Spinal cord (tissue), 10 donors: Measurements from ENCODE around the gene C6orf120. TPM values are rescaled to one million over a fixed set of nuclear protein-coding genes. Genes with fewer than 3 reads are reported as not detected.

Experiments used
- DNase-seq, 6 donors: peaks; one replicate each; pipeline versions ENCODE4 v3.0.0 to v3.0.0-alpha.2; 2013 to 2015; ENCODE audit warnings: low spot score in 6 of 6, low read depth in 4 of 6
- H3K27ac ChIP-seq: one replicate; pipeline ENCODE4 v1.5.1; 2013; ENCODE audit warnings: low read depth, low read length, control low read depth
- H3K27me3 ChIP-seq: one replicate; pipeline ENCODE4 v1.6.1; 2013; ENCODE audit warnings: low read length; ENCODE audit not compliant: control insufficient read depth, insufficient read depth
- H3K36me3 ChIP-seq: one replicate; pipeline ENCODE4 v1.6.1; 2013; ENCODE audit warnings: low read length; ENCODE audit not compliant: control insufficient read depth, insufficient read depth
- H3K4me1 ChIP-seq: one replicate; pipeline ENCODE4 v1.6.1; 2013; ENCODE audit warnings: low read length; ENCODE audit not compliant: control insufficient read depth, insufficient read depth
- H3K4me3 ChIP-seq: one replicate; pipeline ENCODE4 v1.5.1; 2013; ENCODE audit warnings: low read depth, low read length, control low read depth
- H3K9me3 ChIP-seq: one replicate; pipeline ENCODE4 v1.6.1; 2013; ENCODE audit warnings: low read length; ENCODE audit not compliant: control insufficient read depth, insufficient read depth
- WGBS: methylation state at CpG from one replicate; pipeline ENCODE4 v1.1.5; 2013; ENCODE audit warnings: missing lambda C conversion rate; ENCODE audit not compliant: insufficient coverage; 5-methylcytosine and 5-hydroxymethylcytosine counted together
- polyA plus RNA-seq, 2 donors: library from polyadenylated mRNA; unstranded; fragments of 120-200 nt; gene quantifications; one replicate each; pipeline ENCODE4 v1.2.1, GENCODE V29; 2013; ENCODE audit not compliant: insufficient read length in 2 of 2
- total RNA-seq, 2 donors: library from RNA; depleted of rRNA in 1 of 2; stranded (reverse); fragments of 120-200 nt in 1 of 2; fragments of >200 nt in 1 of 2; gene quantifications; one replicate each; pipeline versions ENCODE4 v1.2.3 to v1.2.4, GENCODE V29; 2013 to 2014
- donor health status: healthy.

Gene C6orf120
- total and polyA plus RNA-seq, 4 donors, result 23.6 to 37.6 (median 30.7) TPM

DNA sequence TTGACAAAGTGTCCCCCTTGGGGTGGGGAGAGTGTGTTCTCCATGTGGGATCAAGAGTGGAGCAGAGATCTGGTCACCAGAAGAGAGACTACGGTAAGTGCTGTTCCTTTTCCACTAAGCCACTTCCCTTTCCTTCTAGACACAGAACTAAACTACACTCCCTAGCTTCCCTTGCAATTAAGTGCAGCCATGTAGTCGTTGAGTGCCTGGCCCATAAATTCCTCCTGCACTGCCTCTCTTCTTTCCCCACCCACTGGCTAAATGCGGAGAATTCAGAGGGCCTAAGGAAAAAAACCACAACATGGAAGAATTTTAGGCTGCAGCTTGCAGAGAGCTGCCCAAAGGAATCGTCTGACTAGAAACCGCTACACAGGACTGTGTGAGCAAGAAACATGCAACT lies 1.6 kb upstream of the C6orf120 start:
- 0% methylated on average over 1 of the region's 5 CpGs for WGBS
- Histone ChIP-seq H3K27me3 (no peaks in the 10 kb centered on the region), H3K36me3 (peaks cover 12% of the 10 kb centered on the region), H3K4me1 (peaks cover 11% of the 10 kb centered on the region), H3K4me3 (no peak overlapping the region), H3K27ac (no peak overlapping the region), H3K9me3 (no peaks in the 10 kb centered on the region)
- no peak for DNase-seq

DNA sequence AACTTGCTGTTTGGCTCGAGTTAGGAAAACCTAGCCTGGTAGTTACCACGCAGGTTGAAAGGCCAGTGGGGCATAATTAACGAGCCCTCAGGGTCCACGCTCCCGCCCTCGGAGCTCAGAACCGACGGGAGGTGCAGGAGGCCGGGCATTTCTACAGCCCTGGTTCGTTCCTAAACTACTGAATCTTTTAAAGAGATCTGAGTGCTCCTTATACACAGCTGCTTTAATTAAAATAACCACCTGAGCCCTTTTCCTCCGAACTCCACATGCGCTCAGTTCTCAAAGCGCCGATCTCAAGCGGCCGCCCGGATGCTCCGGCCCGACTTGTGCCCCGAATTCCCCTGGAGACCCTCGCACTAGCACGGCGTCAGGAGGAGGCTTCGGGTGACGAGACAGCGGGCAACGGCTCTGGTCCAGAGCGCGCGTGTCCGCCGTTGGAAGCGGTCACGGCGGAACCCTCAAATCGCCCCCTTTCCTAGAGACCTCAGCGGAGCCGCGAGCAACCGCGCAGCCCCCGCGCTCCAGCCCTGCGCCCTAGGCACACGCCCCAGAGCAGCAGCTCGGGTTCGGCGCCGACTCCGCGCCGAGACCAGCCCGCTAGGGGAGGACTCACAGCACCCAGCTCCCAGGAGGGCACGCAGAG lies 494 bp upstream of the C6orf120 start:
- under 1% methylated on average over 54 of the region's 54 CpGs for WGBS
- Histone ChIP-seq H3K4me3 (peak overlapping the region; percentile 84), H3K4me1 (peaks cover 11% of the 10 kb centered on the region), H3K9me3 (no peaks in the 10 kb centered on the region), H3K27me3 (no peaks in the 10 kb centered on the region), H3K36me3 (peaks cover 12% of the 10 kb centered on the region), H3K27ac (peak overlapping the region; percentile 86)
- DNase-seq, result no peak

DNA sequence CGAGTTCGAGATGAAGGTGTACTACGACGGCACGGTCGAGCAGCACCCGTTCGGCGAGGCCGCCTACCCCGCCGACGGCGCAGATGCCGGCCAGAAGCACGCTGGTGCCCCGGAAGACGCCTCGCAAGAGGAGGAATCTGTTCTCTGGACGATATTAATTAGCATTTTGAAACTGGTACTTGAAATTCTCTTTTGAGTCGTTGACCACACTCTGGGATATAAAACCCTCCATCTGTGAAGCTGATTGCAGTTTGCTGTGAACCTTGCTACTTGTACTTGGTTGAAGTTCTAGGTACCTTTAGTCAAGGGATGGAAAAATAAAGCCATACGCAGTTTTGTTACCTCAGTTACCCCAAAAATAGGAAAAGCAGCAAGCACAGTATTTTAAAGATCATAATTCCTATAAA lies 917 bp downstream of the C6orf120 start:
- H3K9me3 ChIP-seq, result no peaks in the 10 kb centered on the region
- H3K27ac ChIP-seq, result peak overlapping the region; percentile 86
- no peak for DNase-seq
- H3K4me3 ChIP-seq, result peak overlapping the region; percentile 84
- peaks cover 11% of the 10 kb centered on the region for H3K4me1 ChIP-seq
- under 1% methylated on average over 19 of the region's 22 CpGs for WGBS
- H3K27me3 ChIP-seq, result no peaks in the 10 kb centered on the region
- peaks cover 12% of the 10 kb centered on the region for H3K36me3 ChIP-seq

DNA sequence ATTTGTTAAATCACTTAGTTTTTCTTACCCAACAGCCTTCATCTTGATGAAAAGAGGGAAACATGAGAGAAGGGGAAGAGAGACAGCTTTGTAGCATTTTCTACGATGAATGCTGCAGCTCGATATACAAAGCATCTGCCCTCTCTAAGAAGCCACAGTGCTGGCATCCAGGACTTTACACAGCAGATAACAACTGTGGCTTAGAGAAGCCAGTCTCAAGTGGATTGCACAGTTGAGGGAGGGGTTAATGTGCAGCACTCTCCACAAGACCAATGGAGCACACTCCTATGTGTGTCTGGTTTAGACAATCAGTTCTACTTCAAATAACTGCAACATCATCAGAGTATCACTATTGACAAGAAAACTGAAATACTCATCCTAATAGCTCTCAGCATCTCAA lies 5.8 kb downstream of the C6orf120 start:
- Histone ChIP-seq H3K4me3 (no peak overlapping the region), H3K27ac (no peak overlapping the region), H3K36me3 (peaks cover under 1% of the 10 kb centered on the region), H3K27me3 (no peaks in the 10 kb centered on the region), H3K9me3 (no peaks in the 10 kb centered on the region), H3K4me1 (peaks cover 2% of the 10 kb centered on the region)
- no CpG with 5 or more reads among the region's 2 CpGs for WGBS
- DNase-seq, result peak in 1 of 6 donors; percentile 26

DNA sequence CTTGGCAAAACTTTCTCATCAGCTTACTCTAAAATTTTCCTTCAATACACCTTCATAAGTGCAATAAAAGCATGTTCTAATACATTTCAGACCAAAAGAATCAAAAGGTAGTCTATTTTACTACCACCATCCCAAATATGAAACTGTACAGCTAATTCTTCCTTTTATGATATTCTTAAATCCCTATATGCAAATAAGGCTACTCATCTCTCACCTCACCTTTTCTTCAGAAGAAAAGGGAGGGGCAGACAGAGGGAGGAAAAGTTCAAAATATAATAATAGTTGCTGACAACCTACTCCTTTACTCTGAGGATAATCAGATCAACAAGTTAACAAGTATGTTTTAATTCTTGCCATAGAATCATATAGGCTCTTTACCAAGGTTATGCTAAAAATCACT lies 7.4 kb downstream of the C6orf120 start:
- Histone ChIP-seq H3K4me1 (no peaks in the 10 kb centered on the region), H3K27me3 (no peaks in the 10 kb centered on the region), H3K9me3 (no peaks in the 10 kb centered on the region), H3K27ac (no peak overlapping the region), H3K4me3 (no peak overlapping the region), H3K36me3 (peaks cover 12% of the 10 kb centered on the region)
- DNase-seq, result no peak

DNA sequence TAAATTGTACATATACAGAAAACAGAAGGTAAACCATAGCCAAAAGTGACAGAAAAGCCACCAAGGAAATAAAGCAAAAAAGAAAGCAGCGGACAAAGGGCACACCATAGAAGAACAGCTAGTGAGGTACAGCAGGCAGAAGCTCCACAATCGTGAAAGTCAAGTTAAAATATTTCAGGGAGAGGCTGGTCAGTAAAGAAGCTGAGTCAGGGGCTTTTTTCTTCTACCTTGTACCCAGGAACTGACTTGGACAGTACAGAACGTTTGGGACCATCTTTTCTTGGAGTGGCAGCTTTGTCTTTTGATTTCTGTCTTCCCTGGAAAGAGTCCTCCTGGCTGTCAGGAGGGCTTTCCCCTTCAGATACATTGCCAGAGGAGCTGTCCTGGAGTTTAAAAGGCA lies 8.1 kb downstream of the C6orf120 start:
- WGBS, result 80% methylated on average over 2 of the region's 3 CpGs
- H3K9me3 ChIP-seq, result no peaks in the 10 kb centered on the region
- H3K27me3 ChIP-seq, result no peaks in the 10 kb centered on the region
- DNase-seq, result no peak
- H3K27ac ChIP-seq, result no peak overlapping the region
- no peak overlapping the region for H3K4me3 ChIP-seq
- peaks cover 18% of the 10 kb centered on the region for H3K36me3 ChIP-seq
- no peaks in the 10 kb centered on the region for H3K4me1 ChIP-seq

DNA sequence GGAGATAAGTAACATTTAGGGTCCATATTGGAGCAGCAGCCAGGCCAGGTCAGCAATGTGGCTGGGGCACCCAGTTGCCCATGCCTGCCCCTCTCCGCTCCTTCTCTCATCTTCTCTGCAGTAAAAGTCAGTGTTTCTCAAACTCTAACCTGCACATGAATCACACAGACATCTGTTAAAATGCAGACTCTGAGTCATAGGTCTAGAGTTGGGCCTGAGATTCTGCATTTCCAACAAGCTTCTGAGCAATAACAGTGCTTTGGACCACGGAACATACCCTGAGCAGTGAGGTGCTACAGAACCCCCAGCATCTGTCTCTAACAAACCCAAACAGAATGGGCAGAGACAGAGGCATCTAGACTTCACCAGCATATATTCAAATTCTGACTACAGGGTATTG lies 12.3 kb downstream of the C6orf120 start:
- H3K27me3 ChIP-seq, result no peaks in the 10 kb centered on the region
- no peak overlapping the region for H3K4me3 ChIP-seq
- no peaks in the 10 kb centered on the region for H3K4me1 ChIP-seq
- no peak for DNase-seq
- H3K27ac ChIP-seq, result no peak overlapping the region
- no peaks in the 10 kb centered on the region for H3K9me3 ChIP-seq
- H3K36me3 ChIP-seq, result peaks cover 30% of the 10 kb centered on the region
- WGBS, result 92% methylated on average over 2 of the region's 2 CpGs

DNA sequence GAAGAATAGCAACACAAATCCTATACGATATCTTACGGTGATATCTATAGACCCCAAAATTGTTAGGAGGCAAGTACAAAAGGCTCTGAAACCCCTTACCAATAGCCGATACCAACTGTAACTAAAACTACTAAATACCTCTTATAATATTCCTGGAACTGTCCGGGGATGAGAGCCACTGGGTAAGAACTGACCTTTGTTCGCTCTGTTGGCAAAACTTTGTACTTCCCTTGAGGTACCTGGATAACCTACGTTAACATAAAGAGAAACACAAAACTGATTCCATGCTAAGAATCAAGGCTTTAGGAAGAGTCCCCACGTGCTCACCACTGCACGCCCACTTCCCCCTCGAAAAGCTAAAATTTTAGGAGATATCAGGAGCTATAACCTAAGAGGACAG lies 12.7 kb downstream of the C6orf120 start:
- no peaks in the 10 kb centered on the region for H3K27me3 ChIP-seq
- H3K4me1 ChIP-seq, result no peaks in the 10 kb centered on the region
- DNase-seq, result no peak
- peaks cover 30% of the 10 kb centered on the region for H3K36me3 ChIP-seq
- H3K4me3 ChIP-seq, result no peak overlapping the region
- H3K9me3 ChIP-seq, result no peaks in the 10 kb centered on the region
- WGBS, result 99% methylated on average over 6 of the region's 9 CpGs
- no peak overlapping the region for H3K27ac ChIP-seq

DNA sequence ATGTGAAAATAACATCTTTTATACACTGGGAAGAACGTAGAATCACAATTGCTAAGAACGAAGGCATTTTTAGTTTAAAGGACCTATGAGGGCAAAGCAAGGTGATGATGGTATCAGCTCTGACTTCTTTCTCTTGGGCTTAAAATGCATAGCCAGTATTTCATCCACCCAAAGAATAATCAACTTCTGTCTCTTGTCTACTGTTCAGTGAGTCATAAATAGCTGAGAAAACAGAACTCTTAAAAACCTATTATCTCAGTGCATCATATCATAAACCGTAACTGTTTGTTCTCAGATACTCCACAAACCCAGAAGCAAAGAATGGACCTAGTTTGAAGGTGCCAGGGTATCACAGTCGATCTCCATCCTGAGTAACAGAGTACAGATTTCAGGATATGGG lies 17.2 kb downstream of the C6orf120 start:
- peaks cover 9% of the 10 kb centered on the region for H3K4me1 ChIP-seq
- no peak overlapping the region for H3K27ac ChIP-seq
- DNase-seq, result no peak
- WGBS, result 0% methylated on average over 1 of the region's 4 CpGs
- H3K4me3 ChIP-seq, result no peak overlapping the region
- H3K9me3 ChIP-seq, result no peaks in the 10 kb centered on the region
- H3K27me3 ChIP-seq, result no peaks in the 10 kb centered on the region
- H3K36me3 ChIP-seq, result peaks cover 20% of the 10 kb centered on the region

DNA sequence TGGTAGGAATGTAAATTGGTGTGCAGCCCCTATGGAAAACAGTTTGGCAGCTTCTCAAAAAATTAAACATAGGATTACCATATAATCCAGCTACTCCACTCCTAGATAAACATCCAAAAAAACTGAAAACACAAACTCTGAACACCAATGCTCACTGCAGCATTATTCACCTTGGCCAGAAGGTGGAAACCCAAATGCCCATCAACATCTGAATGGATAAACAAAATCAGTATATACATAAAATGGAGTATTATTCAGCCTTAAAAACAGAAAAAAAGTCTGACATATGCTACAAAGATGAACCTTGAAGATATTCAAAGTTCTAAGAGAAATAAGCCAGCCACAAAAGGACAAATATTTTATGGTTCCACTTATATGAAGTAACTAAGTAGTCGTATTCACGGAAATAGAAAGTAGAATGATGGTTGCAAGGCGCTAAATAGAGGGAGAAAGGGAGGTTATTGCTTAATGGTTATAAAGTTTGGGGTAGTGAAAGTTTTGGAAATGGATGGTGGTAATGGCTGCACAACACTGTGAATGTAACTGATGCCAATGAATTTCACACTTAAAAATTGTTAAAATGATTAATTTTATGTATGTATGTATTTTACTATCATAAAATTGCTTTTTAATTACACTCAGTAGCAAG lies 18.4 kb downstream of the C6orf120 start:
- no peak for DNase-seq
- Histone ChIP-seq H3K27me3 (no peaks in the 10 kb centered on the region), H3K4me1 (peaks cover 14% of the 10 kb centered on the region), H3K27ac (no peak overlapping the region), H3K36me3 (peaks cover 9% of the 10 kb centered on the region), H3K4me3 (no peak overlapping the region), H3K9me3 (no peaks in the 10 kb centered on the region)
- 100% methylated on average over 3 of the region's 3 CpGs for WGBS
